CD4-positive, alpha-beta T cell (primary cell): ENCODE results near the gene DMPK. TPM values are rescaled to one million over a fixed set of nuclear protein-coding genes. Genes with fewer than 3 reads are reported as not detected.

Experiments used
- ATAC-seq: fragments of 200-7000 bp; cut with Tn5 transposase; one replicate; pipeline ENCODE4 v1.10.0; 2022; ENCODE audit warnings: mild to moderate bottlenecking; ENCODE audit not compliant: poor library complexity
- CTCF ChIA-PET: fragments of 350-600 bp; sonication (Branson Sonifier 250); formaldehyde crosslinking; loops from one replicate; lab custom pipeline; 2021; ENCODE audit warnings: antibody characterized with exemption, inconsistent platforms; lab: Charles Lee
- POLR2A ChIA-PET: fragments of 350-600 bp; sonication (Branson Sonifier 250); formaldehyde crosslinking; loops from one replicate; lab custom pipeline; 2021; ENCODE audit warnings: antibody characterized with exemption, inconsistent platforms; lab: Charles Lee
- DNase-seq, 14 experiments: peaks; one replicate each; pipeline ENCODE4 v3.0.0-alpha.2; 2013 to 2020; ENCODE audit warnings: mixed read lengths in 2 of 14
- H3K27ac ChIP-seq, 2 donors: one replicate each; pipeline versions ENCODE4 v1.5.1 to v1.7.0; 2013; ENCODE audit warnings: low read length in 2 of 2, low read depth in 1 of 2, mild to moderate bottlenecking in 1 of 2
- H3K27me3 ChIP-seq, 2 experiments: 1 replicate in 1 of 2; 2 replicates in 1 of 2; pipeline versions ENCODE4 v1.6.1 to v1.7.0; 2013; ENCODE audit warnings: low read length in 2 of 2, control low read depth in 1 of 2, mild to moderate bottlenecking in 1 of 2, moderate library complexity in 1 of 2; ENCODE audit not compliant: insufficient read depth in 2 of 2, control insufficient read depth in 1 of 2
- H3K36me3 ChIP-seq: one replicate; pipeline ENCODE4 v1.6.1; 2013; ENCODE audit warnings: low read length, control low read depth; ENCODE audit not compliant: insufficient read depth
- H3K4me1 ChIP-seq: one replicate; pipeline ENCODE4 v1.6.1; 2013; ENCODE audit warnings: low read length, control low read depth; ENCODE audit not compliant: insufficient read depth
- H3K4me3 ChIP-seq: one replicate; pipeline ENCODE4 v1.5.1; 2013; ENCODE audit warnings: mild to moderate bottlenecking, low read length, moderate library complexity
- H3K9me3 ChIP-seq, 2 experiments: 1 replicate in 1 of 2; 2 replicates in 1 of 2; pipeline versions ENCODE4 v1.6.1 to v1.7.0; 2013; ENCODE audit warnings: low read length in 2 of 2, mild to moderate bottlenecking in 2 of 2, control low read depth in 1 of 2, moderate library complexity in 1 of 2; ENCODE audit not compliant: control insufficient read depth in 1 of 2, insufficient read depth in 1 of 2
- H3K27ac Mint-ChIP-seq: one replicate; pipeline ENCODE4 v1.8.0; 2020; ENCODE audit warnings: mixed read lengths
- H3K27me3 Mint-ChIP-seq: one replicate; pipeline ENCODE4 v1.8.0; 2021; ENCODE audit warnings: mixed read lengths
- H3K36me3 Mint-ChIP-seq: one replicate; pipeline ENCODE4 v1.8.0; 2021; ENCODE audit warnings: low read depth, mixed read lengths
- H3K4me1 Mint-ChIP-seq: one replicate; pipeline ENCODE4 v1.8.0; 2021; ENCODE audit warnings: low read depth, mixed read lengths
- H3K4me3 Mint-ChIP-seq: one replicate; pipeline ENCODE4 v1.8.0; 2020; ENCODE audit warnings: mild to moderate bottlenecking, mixed read lengths
- H3K9me3 Mint-ChIP-seq: one replicate; pipeline ENCODE4 v1.8.0; 2020; ENCODE audit warnings: mixed read lengths
- CTCF ChIP-seq: fragments of 200-600 bp; IDR thresholded peaks from one replicate; pipeline ENCODE4 v1.8.0; 2022; ENCODE audit warnings: antibody characterized with exemption, mild to moderate bottlenecking
- intact Hi-C, 2 experiments: fragments of 100-400 bp; cut with DNase I in 1 of 2; cut with micrococcal nuclease in 1 of 2; formaldehyde crosslinking; loops; one replicate each; pipeline versions ENCODE4 v1.15.1 to v1.9.0; 2023 to 2025; cut with DNase I, micrococcal nuclease
- total RNA-seq, 174 experiments: library from RNA in 2 of 174; stranded (reverse) in 2 of 174; gene quantifications; one replicate each; pipeline ENCODE4 v1.2.3 and lab custom pipeline; 2021 to 2026

DMPK gene
- total RNA-seq, 2 experiments from 2014 or later = 24.0 to 24.9 TPM

GRCh38 chr19:45770192-45771101 is 11.8 kb downstream of the DMPK start:
- Mint-ChIP-seq H3K9me3 (no peaks in the 10 kb centered on the region), H3K27ac (peak overlapping the region; percentile 87), H3K4me1 (peaks cover 25% of the 10 kb centered on the region), H3K4me3 (peak overlapping the region; percentile 89), H3K27me3 (peaks cover 5% of the 10 kb centered on the region), H3K36me3 (peaks cover 3% of the 10 kb centered on the region)
- ATAC-seq (peak; percentile 75), DNase-seq (peak; percentile 82 to 95 (median 90))
- CTCF ChIA-PET = interaction anchor here (0.5 to 7.2 kb wide), 21 partner anchors 10 to 1456 kb away, joined by 3 to 172 read pairs (median 5); partner anchors contain the start of genes CCDC61, DMPK, DMWD and FBXO46
- Histone ChIP-seq H3K27me3 (peaks cover 12 to 22% of the 10 kb centered on the region in 2 experiments), H3K4me1 (peaks cover 35% of the 10 kb centered on the region), H3K9me3 (peaks cover 0 to 15% of the 10 kb centered on the region in 2 experiments), H3K27ac (peak overlapping the region in 1 of 2 donors; percentile 52), H3K4me3 (peak overlapping the region; percentile 79), H3K36me3 (no peaks in the 10 kb centered on the region)
- TF ChIP-seq CTCF = peak; percentile 97
- intact Hi-C loops = loop anchor here (1.0 to 10.0 kb wide), 6 partner anchors 9 to 247 kb away; partner anchors contain the start of gene MEIOSIN (in 1 of the 2)
- POLR2A ChIA-PET = interaction anchor here (0.9 to 3.4 kb wide), 13 partner anchors 9 to 303 kb away, joined by 3 to 52 read pairs (median 6); partner anchors contain the start of genes DMPK, DMWD, FBXO46 and FOSB

- Histone ChIP-seq H3K36me3 (no peaks in the 10 kb centered on the region), H3K4me3 (peak overlapping the region; percentile 79), H3K4me1 (peaks cover 35% of the 10 kb centered on the region), H3K27me3 (peaks cover 16 to 26% of the 10 kb centered on the region in 2 experiments), H3K9me3 (peaks cover 0 to 15% of the 10 kb centered on the region in 2 experiments), H3K27ac (peak overlapping the region; percentile 52 to 56)
- Mint-ChIP-seq H3K27me3 (peaks cover 10% of the 10 kb centered on the region), H3K4me3 (peak overlapping the region; percentile 89), H3K36me3 (peaks cover 3% of the 10 kb centered on the region), H3K4me1 (peaks cover 25% of the 10 kb centered on the region), H3K27ac (peak overlapping the region; percentile 87), H3K9me3 (no peaks in the 10 kb centered on the region)
- ATAC-seq = peak; percentile 58
- POLR2A ChIA-PET = interaction anchor here (0.9 to 3.4 kb wide), 19 partner anchors 9 to 302 kb away, joined by 3 to 52 read pairs (median 5); partner anchors contain the start of genes DMPK, DMWD, FBXO46 and FOSB
- intact Hi-C loops = loop anchor here (1.0 to 10.0 kb wide), 7 partner anchors 9 to 247 kb away; partner anchors contain the start of genes FBXO46 (in 1 of the 2) and MEIOSIN (in 1 of the 2)
- CTCF ChIA-PET = interaction anchor here (0.7 to 7.2 kb wide), 20 partner anchors 10 to 1574 kb away, joined by 3 to 172 read pairs (median 6); partner anchors contain the start of genes CCDC61, DMPK, DMWD and FBXO46
- DNase-seq = peak in 8 of 14 experiments; percentile 38 to 87 (median 44)
- no peak for TF ChIP-seq CTCF
These were observed 12.5 kb downstream of the DMPK start for GRCh38 chr19:45769821-45770191.
